ENCODE measurements around the gene TUBB2A. TPM values are rescaled to one million over a fixed set of nuclear protein-coding genes. Genes with fewer than 3 reads are reported as not detected.
A peak's percentile ranks its signal among the peaks of the same experiment; 100 is the strongest.

TUBB2A gene
- total and polyA plus RNA-seq, 2 of the 13 experiments (the other 11 are each of a cell fraction or from before 2014, with no cell fraction given) = 35.3 to 106 TPM

DNA sequence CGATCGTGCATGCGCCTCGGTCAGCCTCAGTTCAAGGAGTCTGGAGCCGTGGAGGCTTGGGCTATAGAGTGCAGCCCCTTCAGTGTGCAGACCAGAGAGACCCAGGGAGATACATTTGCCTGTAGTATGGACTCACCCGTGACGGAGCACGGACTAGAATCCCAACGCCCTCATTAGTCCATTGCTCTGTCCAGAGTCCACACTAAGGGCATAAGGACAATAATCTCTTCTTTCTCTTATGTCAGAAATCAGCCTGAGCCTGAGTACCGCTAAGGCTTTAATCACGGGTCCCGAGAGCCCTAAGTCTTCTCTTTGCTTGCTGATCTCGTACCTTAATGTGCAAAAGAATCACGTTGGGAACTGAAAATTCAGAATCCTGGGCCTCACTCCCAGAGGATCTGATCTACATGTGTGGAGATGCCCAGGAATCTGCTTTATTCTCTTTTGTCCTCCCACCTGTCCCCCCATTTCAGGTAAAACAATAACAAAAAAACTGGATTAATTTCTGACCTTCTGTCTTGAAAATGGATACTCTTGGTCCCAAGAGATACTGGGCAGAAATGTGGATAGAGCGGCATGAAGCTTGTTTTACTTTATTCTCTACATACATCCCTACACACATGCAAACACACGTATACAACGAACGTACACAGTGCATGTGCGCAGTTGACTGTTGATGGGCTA lies 38.2 kb downstream of the TUBB2A start (continued):
- TF ChIP-seq, protein P1, sequence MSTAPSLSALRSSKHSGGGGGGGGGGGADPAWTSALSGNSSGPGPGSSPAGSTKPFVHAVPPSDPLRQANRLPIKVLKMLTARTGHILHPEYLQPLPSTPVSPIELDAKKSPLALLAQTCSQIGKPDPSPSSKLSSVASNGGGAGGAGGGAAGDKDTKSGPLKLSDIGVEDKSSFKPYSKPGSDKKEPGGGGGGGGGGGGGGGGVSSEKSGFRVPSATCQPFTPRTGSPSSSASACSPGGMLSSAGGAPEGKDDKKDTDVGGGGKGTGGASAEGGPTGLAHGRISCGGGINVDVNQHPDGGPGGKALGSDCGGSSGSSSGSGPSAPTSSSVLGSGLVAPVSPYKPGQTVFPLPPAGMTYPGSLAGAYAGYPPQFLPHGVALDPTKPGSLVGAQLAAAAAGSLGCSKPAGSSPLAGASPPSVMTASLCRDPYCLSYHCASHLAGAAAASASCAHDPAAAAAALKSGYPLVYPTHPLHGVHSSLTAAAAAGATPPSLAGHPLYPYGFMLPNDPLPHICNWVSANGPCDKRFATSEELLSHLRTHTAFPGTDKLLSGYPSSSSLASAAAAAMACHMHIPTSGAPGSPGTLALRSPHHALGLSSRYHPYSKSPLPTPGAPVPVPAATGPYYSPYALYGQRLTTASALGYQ (CRISPR knock-in tag; IDR thresholded peaks at IDR 0.05) = no peak
- TF ChIP-seq, protein P2, sequence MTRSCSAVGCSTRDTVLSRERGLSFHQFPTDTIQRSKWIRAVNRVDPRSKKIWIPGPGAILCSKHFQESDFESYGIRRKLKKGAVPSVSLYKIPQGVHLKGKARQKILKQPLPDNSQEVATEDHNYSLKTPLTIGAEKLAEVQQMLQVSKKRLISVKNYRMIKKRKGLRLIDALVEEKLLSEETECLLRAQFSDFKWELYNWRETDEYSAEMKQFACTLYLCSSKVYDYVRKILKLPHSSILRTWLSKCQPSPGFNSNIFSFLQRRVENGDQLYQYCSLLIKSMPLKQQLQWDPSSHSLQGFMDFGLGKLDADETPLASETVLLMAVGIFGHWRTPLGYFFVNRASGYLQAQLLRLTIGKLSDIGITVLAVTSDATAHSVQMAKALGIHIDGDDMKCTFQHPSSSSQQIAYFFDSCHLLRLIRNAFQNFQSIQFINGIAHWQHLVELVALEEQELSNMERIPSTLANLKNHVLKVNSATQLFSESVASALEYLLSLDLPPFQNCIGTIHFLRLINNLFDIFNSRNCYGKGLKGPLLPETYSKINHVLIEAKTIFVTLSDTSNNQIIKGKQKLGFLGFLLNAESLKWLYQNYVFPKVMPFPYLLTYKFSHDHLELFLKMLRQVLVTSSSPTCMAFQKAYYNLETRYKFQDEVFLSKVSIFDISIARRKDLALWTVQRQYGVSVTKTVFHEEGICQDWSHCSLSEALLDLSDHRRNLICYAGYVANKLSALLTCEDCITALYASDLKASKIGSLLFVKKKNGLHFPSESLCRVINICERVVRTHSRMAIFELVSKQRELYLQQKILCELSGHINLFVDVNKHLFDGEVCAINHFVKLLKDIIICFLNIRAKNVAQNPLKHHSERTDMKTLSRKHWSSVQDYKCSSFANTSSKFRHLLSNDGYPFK (CRISPR knock-in tag; IDR thresholded peaks at IDR 0.05; ENCODE audit: borderline replicate concordance) = no peak
- TF ChIP-seq HNF4A (CRISPR knock-in tag; IDR thresholded peaks at IDR 0.05) = peak; percentile 89
- no peak for TF ChIP-seq ZNF572 (CRISPR knock-in tag; IDR thresholded peaks at IDR 0.05)
- TF ChIP-seq SOX13 (IDR thresholded peaks at IDR 0.05) = no peak
- 0 out of 4 replicates have a peak, but pooled peaks of 1 of the 2 experiments have one; percentile 9 for TF ChIP-seq SOX13 (CRISPR knock-in tag; conservative IDR thresholded peaks at IDR 0.05 in 1 of 2, IDR thresholded peaks at IDR 0.05 in 1 of 2)
- TF ChIP-seq, protein P3, sequence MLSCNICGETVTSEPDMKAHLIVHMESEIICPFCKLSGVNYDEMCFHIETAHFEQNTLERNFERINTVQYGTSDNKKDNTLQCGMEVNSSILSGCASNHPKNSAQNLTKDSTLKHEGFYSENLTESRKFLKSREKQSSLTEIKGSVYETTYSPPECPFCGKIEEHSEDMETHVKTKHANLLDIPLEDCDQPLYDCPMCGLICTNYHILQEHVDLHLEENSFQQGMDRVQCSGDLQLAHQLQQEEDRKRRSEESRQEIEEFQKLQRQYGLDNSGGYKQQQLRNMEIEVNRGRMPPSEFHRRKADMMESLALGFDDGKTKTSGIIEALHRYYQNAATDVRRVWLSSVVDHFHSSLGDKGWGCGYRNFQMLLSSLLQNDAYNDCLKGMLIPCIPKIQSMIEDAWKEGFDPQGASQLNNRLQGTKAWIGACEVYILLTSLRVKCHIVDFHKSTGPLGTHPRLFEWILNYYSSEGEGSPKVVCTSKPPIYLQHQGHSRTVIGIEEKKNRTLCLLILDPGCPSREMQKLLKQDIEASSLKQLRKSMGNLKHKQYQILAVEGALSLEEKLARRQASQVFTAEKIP (CRISPR knock-in tag; IDR thresholded peaks at IDR 0.05; ENCODE audit: borderline replicate concordance) = no peak
- TF ChIP-seq JUND (CRISPR knock-in tag; IDR thresholded peaks at IDR 0.05) = no peak
- TF ChIP-seq, protein P4, sequence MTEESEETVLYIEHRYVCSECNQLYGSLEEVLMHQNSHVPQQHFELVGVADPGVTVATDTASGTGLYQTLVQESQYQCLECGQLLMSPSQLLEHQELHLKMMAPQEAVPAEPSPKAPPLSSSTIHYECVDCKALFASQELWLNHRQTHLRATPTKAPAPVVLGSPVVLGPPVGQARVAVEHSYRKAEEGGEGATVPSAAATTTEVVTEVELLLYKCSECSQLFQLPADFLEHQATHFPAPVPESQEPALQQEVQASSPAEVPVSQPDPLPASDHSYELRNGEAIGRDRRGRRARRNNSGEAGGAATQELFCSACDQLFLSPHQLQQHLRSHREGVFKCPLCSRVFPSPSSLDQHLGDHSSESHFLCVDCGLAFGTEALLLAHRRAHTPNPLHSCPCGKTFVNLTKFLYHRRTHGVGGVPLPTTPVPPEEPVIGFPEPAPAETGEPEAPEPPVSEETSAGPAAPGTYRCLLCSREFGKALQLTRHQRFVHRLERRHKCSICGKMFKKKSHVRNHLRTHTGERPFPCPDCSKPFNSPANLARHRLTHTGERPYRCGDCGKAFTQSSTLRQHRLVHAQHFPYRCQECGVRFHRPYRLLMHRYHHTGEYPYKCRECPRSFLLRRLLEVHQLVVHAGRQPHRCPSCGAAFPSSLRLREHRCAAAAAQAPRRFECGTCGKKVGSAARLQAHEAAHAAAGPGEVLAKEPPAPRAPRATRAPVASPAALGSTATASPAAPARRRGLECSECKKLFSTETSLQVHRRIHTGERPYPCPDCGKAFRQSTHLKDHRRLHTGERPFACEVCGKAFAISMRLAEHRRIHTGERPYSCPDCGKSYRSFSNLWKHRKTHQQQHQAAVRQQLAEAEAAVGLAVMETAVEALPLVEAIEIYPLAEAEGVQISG (CRISPR knock-in tag; IDR thresholded peaks at IDR 0.05) = no peak; the same call in 1 of the 2 replicates
- no peak for TF ChIP-seq HMGA1 (CRISPR knock-in tag; conservative IDR thresholded peaks at IDR 0.05)
- no peak; the same call in 1 of the 2 replicates for TF ChIP-seq THAP11 (CRISPR knock-in tag; IDR thresholded peaks at IDR 0.05)
- TF ChIP-seq, protein P5, sequence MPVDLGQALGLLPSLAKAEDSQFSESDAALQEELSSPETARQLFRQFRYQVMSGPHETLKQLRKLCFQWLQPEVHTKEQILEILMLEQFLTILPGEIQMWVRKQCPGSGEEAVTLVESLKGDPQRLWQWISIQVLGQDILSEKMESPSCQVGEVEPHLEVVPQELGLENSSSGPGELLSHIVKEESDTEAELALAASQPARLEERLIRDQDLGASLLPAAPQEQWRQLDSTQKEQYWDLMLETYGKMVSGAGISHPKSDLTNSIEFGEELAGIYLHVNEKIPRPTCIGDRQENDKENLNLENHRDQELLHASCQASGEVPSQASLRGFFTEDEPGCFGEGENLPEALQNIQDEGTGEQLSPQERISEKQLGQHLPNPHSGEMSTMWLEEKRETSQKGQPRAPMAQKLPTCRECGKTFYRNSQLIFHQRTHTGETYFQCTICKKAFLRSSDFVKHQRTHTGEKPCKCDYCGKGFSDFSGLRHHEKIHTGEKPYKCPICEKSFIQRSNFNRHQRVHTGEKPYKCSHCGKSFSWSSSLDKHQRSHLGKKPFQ (CRISPR knock-in tag; IDR thresholded peaks at IDR 0.05; ENCODE audit: insufficient replicate concordance) = no peak
- no peak for TF ChIP-seq ZNF121 (CRISPR knock-in tag; IDR thresholded peaks at IDR 0.05)
- no peak for TF ChIP-seq ZNF160 (CRISPR knock-in tag; IDR thresholded peaks at IDR 0.05)
- TF ChIP-seq TBX3 (IDR thresholded peaks at IDR 0.05; ENCODE audit: borderline replicate concordance) = no peak
- TF ChIP-seq AKAP8 (CRISPR knock-in tag; IDR thresholded peaks at IDR 0.05) = no peak

Measured in HepG2 (cell line).